Gastroesophageal sphincter (tissue), 3 donors: Measurements from ENCODE around the gene NLE1.

Experiments used
- CTCF ChIP-seq, 4 experiments: fragments of 200-600 bp in 2 of 4; fragments of 450-650 bp in 2 of 4; sonication (generic) in 1 of 4; IDR thresholded peaks; one replicate each; pipeline ENCODE4 v1.5.1; 2017 to 2019; ENCODE audit warnings: antibody characterized with exemption in 4 of 4, mild to moderate bottlenecking in 2 of 4, moderate library complexity in 2 of 4
- POLR2A ChIP-seq, 2 donors: fragments of 450-650 bp; IDR thresholded peaks; one replicate each; pipeline ENCODE4 v1.6.1; 2017; ENCODE audit warnings: antibody characterized with exemption in 2 of 2, mild to moderate bottlenecking in 2 of 2, moderate library complexity in 1 of 2
- POLR2AphosphoS5 ChIP-seq: sonication (generic); formaldehyde crosslinking; IDR thresholded peaks from one replicate; pipeline ENCODE4 v1.6.1; 2017; ENCODE audit warnings: antibody characterized with exemption

GRCh38 chr17:35148144-35148543 lies 6.0 kb upstream of the NLE1 start:
- no peak for TF ChIP-seq POLR2A (IDR thresholded peaks at IDR 0.05)
- no peak for TF ChIP-seq CTCF (IDR thresholded peaks at IDR 0.05)
- TF ChIP-seq POLR2AphosphoS5, result no peak
